ENCODE measurements around the gene BRD4.
A peak's percentile ranks its signal among the peaks of the same experiment; 100 is the strongest.

The BRD4 gene

DNA sequence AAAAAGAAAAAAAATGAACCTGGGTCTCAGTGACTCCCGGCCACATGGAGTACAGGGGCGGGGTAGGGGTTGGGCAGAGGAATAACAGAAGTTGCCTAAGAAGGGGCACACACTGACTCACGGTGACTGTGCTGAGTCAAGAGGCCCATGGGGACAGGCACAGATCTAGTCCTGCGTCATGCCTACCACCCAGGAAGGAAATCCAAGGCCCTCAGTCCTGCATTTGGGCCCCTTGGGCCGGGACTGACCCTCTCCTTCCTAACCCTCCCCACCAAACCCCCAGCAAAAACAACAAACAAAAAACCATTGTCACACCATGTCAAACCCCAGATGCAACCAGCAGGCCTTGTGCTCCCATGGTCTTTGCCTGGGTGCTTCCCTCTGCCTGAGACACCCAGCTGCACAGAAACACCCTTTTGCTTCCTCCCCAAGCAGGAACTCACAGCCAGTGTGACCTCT lies 122.0 kb downstream of the BRD4 start:
- H3K4me3 ChIP-seq (ENCODE audit: low read depth, low read length): no peak overlapping the region
- peak; percentile 85 for DNase-seq (ENCODE audit: low read depth)

DNA sequence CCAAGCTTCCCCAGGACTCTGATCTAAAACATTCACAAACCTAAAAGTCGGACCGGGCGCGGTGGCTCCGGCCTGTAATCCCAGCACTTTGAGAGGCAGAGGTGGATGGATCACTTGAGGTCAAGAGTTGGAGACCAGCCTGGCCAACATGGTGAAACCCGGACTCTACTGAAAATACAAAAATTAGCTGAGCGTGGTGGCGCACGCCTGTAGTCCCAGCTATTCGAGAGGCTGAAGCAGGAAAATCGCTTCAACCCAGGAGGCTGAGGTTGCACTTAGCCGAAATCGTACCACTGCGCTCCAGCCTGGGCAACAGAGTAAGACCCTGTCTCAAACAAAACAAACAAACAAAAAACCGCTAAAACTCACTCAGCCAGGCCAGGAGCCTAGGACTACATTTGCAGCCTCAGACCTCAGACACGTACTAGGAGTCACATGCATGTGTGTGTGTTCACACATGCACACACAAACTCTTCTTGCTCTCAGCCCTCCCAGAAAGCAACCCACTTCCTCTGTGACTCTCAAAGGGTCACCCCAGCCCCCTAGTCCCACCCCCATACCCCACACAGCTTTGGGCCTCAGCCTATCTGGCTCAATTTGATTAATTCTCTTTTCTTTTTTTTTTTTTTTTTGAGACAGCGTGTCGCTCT lies 130.8 kb downstream of the BRD4 start:
- no peak for DNase-seq (ENCODE audit: low read depth)
- H3K4me3 ChIP-seq (ENCODE audit: low read depth, low read length): peak overlapping the region; percentile 80

DNA sequence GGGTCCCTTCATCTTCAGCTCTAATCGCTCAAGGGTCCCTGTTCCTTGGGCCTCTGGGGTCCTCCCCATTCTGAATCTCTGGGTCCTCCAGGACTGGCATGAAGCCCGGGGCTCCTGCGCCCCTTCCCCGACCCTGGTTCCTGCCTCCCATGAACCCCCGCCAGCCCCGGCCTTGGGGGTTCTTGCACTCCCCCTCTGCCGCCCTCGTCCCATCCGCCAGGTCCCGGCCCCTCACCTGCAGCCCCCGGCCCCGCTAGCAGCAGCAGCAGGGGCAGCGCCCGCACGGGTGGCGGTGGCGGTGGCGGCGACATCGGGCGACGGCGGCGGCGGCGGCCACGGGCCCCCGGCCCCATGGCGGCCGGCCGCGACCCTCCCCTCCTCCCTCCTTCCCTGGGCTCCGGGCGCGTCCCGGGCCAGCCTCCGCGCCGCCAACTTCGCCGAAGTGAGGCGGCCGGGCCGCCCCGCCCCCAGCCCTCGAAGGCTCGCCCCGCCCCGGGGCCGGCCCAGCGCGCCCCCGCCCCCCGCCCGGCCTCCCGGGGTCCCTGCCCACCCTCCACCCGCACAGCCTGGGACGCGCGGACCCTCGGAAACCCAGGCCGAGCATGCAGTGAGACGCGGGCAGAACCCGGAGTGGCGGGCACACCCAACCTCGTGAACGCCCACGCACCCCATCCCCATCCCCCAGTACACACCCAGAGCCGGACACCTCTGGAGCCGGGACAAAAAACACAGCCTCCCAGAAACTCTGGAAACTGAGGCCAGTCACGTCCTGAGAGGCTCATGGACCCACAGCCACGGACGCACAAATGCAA lies 131.6 kb downstream of the BRD4 start, which contains the start of gene NOTCH3:
TSS of gene NOTCH3 (minus strand) at position 443 of the 812 bp plus-strand sequence. CDS start at position 353, 90 bp downstream.
- no peak for DNase-seq (ENCODE audit: low read depth)
- H3K4me3 ChIP-seq (ENCODE audit: low read depth, low read length): peak within 1 kb of the TSS; percentile 80

DNA sequence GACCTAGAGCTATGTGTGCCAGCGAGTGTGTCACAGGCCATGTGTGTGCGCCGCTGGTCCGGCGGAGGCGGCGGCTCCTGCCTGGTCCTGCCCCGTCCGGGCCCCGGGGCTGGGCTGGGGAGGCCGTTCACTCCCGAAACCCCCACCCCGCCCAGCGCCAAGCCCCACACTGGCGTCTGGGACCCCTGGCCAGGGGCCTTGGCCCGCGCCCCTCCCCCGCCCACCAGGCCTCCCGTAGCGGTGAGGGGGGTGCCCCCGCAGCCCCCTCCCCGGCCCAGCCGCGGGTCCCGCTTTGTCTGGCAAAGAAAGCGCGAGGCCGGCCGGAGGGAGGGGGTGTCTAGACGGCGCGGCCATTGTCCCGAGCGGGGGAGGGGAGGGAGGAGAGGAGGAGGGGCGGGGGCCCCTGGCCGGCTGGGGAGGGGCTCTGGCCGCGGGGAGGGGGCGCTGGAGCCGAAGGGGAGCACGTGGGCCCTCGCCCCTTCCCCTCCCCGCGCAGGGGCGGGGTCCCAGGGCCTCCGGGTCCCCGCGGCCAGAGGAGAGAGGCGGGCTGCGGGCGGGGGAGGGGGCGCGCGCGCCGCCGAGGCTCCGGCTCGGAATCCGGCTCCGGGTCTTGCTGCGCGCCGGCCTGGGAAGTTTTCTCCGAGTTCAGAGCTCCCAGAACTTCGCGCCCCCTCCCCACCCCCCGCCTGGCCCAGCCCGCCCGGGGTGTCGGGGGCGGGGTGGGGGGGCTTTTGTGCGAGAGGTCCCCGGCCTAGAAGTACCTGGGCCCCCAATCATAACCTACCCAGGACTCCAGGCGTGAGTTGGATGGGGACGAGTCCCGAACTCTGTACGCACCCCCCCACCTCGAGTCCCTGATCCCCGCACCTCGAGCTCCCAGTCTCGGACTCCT lies 132.4 kb downstream of the BRD4 start:
- peak overlapping the region; percentile 80 for H3K4me3 ChIP-seq (ENCODE audit: low read depth, low read length)
- no peak for DNase-seq (ENCODE audit: low read depth)

DNA sequence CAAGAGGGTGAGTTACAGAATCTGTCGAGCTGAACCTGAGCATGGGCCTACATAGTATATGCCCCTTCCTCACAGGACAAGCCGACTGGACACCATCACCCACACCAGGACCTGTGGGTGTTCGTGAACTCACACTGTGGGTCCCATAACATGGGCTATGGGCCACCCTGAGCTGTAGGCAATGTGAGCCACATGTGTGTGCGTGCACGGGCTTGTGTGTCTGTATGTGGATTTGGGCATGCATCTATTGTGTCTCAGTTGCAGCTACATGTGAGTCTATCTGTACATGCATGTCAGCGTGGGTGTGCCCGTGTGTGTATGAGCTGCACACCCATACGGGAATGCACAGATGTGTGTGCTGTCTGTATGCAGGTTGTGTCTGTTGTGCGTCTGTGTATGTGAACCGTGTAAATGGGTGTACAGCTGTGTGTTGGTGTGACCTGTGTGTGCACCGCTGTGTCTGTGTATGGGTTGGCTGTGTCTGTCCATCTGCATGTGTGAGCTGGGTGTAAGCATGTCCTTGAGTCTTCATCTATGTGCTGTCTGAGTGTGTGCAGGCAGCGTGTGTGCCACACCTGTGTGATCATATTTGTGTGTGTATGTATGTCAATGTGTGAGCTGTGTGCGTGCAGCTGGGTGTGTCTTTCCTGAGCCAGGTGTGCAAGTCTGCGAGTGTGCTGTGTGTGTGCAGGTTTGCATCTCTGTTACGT lies 133.2 kb downstream of the BRD4 start:
- DNase-seq (ENCODE audit: low read depth): no peak

DNA sequence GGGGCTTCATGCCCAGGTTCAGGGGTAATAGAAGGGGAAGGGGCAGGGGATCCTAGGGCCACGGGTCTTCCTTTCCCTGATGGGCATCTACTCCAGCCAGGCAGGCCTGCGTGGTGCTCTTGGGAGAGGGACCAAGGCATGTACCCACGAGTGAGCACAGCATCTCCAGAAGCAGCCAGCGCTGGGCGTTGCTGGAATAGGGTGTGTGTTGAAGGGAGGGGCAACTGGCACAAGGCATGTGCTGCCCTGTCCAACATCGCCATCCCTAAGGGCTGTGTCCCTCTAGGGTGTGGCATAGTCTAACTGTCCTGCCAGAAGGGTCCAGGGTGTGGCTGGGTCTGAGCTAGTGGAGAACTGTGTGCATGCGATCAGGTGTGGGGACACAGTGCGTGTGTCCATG lies 134.4 kb downstream of the BRD4 start:
- no peak for DNase-seq (ENCODE audit: low read depth)
- H3K4me3 ChIP-seq (ENCODE audit: low read depth, low read length): no peak overlapping the region

More for the DNA sequence above, 133.2 kb downstream of the BRD4 start:
- H3K4me3 ChIP-seq (ENCODE audit: low read depth, low read length): peak overlapping the region; percentile 80

DNA sequence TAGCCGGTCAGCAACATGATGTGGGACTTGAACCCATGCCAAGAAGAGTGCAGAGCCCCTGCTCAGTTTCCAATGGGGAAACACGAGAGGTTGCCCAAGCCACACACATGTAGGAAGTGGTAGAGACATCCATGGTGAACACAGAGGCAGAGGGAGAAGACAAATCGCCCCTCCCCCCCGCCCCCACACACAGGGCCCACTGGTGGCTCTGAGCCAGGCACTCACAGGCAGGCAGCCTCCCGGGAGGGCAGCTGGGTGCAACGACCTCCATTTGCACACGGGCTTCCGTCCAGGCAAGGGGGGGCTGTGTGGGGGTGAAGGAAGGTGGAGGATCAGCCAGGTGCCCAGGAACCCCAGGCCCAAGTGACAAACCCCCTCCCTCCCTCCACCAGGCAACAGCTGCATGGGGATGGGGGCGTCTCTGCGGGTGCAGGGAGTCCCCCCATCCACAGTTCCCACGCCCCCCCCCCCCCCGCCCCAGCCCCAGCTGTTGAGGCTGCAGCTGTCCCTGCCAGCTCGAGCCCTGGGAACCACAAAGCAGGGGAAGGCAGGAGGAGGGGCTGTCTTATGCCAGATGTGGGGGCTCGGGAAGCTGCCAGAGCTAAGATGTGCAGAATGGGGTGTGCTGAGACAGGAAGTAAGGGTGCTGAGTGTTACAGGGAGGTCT lies 134.9 kb downstream of the BRD4 start:
- H3K4me3 ChIP-seq (ENCODE audit: low read depth, low read length): no peak overlapping the region
- DNase-seq (ENCODE audit: low read depth): no peak

DNA sequence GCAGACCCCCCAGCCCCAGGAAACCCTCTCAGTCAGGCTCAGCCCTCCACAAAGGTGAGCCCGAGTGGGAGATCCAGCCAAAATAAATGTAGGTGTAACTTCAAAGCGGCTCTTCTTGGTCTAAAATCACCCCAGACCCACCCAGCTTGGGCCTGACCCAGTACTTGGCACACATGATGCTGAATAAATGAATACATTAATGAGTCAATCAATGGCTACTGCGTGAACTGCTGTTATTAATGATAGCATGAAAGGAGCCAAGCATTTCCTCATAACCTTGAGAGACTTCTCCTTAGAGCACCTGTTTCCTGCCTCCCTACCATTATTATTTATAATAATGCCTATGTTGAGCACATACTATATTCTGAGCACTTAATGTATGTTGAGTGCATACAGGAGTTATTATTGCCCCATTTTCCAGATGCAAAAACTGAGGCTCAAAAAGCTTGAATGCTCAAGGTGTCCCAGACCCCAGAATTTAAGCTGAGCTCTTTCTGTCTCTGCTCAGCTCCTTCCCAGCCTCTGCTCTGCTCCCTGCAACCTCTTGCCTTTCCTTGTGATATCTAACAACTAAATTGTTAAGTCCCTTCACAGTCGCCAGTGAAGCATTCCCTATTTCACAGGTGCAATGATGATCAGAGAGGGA lies 135.9 kb downstream of the BRD4 start:
- H3K4me3 ChIP-seq (ENCODE audit: low read depth, low read length): no peak overlapping the region
- no peak for DNase-seq (ENCODE audit: low read depth)

DNA sequence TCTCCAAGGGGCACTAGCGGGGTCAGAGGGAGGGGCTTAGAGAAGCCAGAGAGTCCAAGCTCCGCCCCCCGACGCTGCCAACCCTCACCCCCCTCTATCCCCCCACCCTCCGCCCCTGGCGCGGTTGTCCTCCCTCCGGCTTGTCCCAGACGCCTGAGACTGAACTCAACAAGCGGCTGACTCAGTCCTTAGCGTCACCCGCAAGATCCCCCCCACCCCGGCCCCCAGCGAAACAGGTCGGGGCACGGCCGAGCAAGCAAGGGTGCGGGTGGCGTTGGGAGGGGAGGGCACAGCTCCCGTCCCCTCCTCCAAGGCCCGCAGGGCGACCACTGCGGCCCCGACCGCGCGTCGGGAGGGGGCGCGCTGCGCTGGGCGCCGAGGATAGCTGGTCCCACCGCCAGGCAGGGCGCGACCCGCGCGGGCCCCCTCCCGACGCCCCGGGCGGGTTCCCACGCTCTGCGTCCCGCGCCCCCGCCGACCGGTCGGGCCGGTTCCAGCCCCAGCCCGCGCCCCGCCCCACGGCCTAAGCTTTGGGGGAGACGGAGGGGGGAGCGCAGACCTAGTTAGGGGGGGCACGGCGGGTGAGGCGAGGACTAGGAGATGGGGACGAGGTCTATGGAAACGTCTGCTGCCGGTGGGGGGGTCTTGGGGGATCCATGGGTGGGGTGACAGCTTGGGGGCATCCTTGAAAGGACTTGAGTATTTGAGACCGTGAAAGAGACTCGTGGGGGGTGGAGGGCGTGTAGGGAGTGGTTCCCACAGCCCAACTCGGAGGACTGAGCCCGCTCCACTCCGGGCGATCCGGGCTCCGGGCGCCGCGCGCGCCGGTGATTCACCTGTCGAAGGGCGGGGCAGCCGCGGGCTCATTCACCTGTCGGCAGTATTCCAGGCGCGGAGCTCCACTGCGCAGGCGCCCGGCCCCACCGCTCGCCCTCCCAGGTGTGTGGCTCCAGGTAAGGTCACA lies 136.7 kb downstream of the BRD4 start:
- peak overlapping the region; percentile 31 for H3K4me3 ChIP-seq (ENCODE audit: low read depth, low read length)

DNA sequence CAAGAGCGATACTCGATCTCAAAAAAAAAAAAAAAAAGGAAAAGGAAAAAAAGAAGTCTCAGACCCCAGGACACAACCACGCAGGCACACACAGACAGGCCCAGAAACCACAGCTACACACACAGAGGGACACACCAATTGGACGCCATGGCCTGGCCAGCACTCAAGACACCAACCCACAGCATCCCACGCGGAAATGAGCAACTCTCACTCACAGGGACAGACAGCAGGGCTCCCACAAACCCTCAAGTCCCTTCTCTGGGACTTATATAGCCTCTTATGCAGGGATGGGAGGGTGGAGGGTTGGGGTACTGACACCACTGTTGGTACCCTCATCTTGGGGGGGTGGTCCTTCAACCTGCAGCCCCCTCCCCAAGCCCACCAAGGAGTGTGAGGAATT lies 137.4 kb downstream of the BRD4 start:
- no peak overlapping the region for H3K4me3 ChIP-seq (ENCODE audit: low read depth, low read length)
- no peak for DNase-seq (ENCODE audit: low read depth)

More for the DNA sequence above, 136.7 kb downstream of the BRD4 start:
- no peak for DNase-seq (ENCODE audit: low read depth)

DNA sequence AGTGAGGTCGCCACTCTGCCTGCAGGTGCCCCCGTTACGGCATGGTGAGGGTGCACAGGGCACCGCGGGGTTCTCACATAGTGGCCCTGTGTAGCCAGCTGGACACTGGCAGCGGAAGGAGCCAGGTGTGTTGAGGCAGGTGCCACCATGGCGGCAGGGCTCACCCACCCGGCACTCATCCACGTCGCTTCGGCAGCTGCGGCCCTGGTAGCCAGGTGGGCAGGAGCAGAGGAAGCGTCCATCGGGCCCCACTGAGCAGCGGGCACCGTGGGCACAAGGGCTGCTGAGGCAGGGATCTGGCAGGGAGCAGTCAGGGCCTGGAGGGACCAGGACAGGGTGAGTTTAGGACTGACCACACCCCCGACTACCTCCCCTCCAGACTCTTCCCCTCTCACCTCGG lies 140.4 kb downstream of the BRD4 start:
- no peak for DNase-seq (ENCODE audit: low read depth)
- H3K4me3 ChIP-seq (ENCODE audit: low read depth, low read length): no peak overlapping the region

DNA sequence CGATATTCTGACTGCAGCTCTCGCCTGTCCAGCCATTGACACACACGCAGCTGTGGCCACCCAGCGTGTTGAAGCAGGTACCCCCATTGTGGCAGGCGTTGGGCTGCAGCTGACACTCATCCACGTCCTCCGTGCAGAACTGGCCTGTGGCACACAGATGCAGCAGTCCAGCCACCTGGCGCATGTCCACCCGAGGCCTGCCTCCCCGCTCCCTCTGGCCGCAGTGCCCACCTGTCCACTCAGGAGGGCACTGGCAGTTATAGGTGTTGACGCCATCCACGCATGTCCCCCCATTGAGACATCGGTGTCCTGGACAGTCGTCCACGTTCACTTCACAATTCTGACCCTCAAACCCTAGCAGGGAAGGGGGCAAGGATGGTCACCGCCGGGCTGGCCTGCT lies 140.8 kb downstream of the BRD4 start:
- H3K4me3 ChIP-seq (ENCODE audit: low read depth, low read length): no peak overlapping the region
- DNase-seq (ENCODE audit: low read depth): no peak

DNA sequence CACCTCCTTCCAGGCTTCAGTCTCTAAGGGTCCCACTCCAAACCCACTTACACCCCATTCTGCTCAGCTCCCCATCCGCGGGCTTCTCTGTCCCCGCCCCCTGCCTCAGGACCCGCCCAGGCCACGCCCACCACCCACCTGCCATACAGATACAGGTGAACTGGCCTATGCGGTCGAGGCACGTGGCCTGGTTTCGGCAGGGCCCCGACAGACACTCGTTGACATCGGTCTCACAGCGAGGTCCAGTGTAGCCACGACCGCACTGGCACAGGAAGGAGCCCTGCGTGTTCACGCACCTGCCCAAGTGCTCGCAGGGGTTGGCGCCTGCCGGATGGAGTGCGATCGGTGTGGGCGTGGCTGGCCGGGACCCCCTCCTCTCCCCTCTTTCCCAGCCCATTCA lies 143.5 kb downstream of the BRD4 start:
- H3K4me3 ChIP-seq (ENCODE audit: low read depth, low read length): no peak overlapping the region
- no peak for DNase-seq (ENCODE audit: low read depth)

DNA sequence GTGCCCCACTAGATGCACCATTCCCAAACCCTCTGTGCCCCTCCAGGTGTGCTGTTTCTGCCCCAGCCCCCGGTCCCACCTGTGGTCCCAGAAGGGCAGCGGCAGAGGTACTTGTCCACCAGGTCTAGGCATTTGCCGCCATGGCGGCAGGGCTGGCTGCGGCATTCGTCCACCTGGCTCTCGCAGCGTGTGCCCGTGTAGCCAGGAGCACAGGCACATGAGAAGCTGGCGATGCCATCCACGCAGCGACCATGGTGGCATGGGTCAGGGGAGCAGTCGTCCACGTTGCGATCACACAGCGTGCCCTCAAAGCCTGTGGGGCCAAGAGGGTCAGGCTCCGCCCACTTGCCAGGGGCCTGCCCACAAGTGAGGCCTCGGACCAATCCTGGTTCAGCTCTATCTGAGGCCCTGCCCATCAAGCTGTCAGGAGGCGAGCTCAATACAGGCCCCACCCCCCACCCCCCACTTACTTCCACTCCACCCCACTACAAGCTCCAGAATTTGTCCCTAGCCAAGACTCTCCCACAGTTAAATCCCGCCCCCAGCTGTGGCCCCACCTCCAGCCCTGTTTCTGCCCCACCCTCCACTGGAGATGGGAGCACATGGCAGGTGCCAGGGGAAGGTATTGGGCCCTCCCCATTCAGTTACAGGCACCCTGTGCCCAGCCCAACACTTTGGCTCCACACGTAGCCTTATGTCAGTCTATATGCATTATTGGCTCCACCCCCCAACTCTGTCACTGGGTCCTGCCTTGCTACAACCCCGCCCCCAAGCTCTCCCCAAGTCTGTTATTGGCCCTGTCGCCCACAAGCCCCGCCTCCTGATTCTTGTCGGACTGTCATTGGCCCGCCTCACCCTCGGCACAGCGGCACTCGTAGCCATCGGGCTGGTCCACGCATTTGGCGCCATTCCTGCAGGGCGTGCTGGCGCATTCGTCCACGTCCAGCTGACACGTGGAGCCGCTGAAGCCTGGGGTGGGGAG lies 145.0 kb downstream of the BRD4 start:
- H3K4me3 ChIP-seq (ENCODE audit: low read depth, low read length): no peak overlapping the region
- DNase-seq (ENCODE audit: low read depth): no peak

Measured in skeletal muscle cell (primary cell).